ENCODE measurements around the gene ALDH5A1.

DNA sequence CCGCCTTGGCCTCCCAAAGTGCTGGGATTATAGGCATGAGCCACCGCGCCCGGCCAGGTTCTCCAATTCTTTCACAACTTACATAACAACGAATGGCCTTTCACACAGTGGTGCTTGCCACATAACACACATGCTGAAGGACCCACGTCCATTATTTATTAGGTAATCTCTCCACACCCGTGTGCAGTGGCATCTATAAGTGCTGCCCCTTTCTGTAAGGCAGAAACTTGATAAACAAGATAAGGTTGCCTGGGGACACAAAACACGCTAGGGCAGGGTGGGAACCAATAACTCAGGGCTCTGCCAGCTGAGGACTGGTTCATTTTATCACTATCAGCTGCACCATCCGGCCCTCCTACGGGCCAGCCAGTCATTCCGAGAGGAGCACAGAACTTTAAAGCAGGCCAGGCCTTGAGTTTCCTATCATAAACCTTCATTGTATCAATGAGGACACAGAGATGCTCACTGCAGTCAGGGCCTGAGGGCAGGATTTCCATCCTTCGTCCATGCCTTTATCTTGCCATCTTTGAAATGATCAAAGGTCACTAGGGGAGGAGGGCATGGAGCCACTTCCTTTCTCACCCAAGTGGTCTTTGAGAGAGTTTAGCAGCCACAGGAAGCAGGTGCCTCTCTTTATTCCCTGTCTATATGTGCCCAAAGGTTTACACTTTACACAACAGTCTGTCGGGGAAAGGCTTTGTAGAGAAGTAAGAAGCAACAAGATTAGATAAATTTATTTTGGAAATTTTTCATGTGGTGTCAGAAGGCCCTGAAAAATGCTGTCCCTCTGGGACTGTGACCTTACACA, 43.0 kb upstream of the ALDH5A1 start:
- TF ChIP-seq, protein P1, sequence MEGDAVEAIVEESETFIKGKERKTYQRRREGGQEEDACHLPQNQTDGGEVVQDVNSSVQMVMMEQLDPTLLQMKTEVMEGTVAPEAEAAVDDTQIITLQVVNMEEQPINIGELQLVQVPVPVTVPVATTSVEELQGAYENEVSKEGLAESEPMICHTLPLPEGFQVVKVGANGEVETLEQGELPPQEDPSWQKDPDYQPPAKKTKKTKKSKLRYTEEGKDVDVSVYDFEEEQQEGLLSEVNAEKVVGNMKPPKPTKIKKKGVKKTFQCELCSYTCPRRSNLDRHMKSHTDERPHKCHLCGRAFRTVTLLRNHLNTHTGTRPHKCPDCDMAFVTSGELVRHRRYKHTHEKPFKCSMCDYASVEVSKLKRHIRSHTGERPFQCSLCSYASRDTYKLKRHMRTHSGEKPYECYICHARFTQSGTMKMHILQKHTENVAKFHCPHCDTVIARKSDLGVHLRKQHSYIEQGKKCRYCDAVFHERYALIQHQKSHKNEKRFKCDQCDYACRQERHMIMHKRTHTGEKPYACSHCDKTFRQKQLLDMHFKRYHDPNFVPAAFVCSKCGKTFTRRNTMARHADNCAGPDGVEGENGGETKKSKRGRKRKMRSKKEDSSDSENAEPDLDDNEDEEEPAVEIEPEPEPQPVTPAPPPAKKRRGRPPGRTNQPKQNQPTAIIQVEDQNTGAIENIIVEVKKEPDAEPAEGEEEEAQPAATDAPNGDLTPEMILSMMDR (IDR thresholded peaks at IDR 0.05; ENCODE audit: insufficient read depth, low read length, poor library complexity, severe bottlenecking): no peak
- TF ChIP-seq EZH2phosphoT487 (conservative IDR thresholded peaks at IDR 0.05; ENCODE audit: low read length): no peak
